ENCODE data around the gene SDR39U1.

Gene SDR39U1

GRCh38 chr14:24408764-24409163 lies 33.8 kb downstream of the SDR39U1 start:
- DNase-seq: no peak

- DNase-seq: no peak
Observed at GRCh38 chr14:24407608-24408325, 34.8 kb downstream of the SDR39U1 start.

GRCh38 chr14:24406416-24406815 lies 36.2 kb downstream of the SDR39U1 start:
- no peak for DNase-seq

GRCh38 chr14:24404814-24405213 lies 37.8 kb downstream of the SDR39U1 start:
- no peak for DNase-seq

- DNase-seq: no peak
Observed at GRCh38 chr14:24403294-24403998, 39.1 kb downstream of the SDR39U1 start.

GRCh38 chr14:24401810-24402702 lies 40.5 kb downstream of the SDR39U1 start:
- DNase-seq: no peak

GRCh38 chr14:24399999-24400718 lies 42.4 kb downstream of the SDR39U1 start:
- no peak for DNase-seq

GRCh38 chr14:24399447-24399822 lies 43.1 kb downstream of the SDR39U1 start:
- no peak for DNase-seq

GRCh38 chr14:24398653-24399446 lies 43.7 kb downstream of the SDR39U1 start, which contains the start of gene NYNRIN:
NYNRIN (plus strand) TSS chr14:24399003; CDS start chr14:24399247, 244 bp downstream.
- DNase-seq: peak; percentile 22

- DNase-seq: no peak
Observed at GRCh38 chr14:24398293-24398652, 44.3 kb downstream of the SDR39U1 start.

- no peak for DNase-seq
Observed at GRCh38 chr14:24397639-24398292, 44.8 kb downstream of the SDR39U1 start.

GRCh38 chr14:24395609-24396582 lies 46.7 kb downstream of the SDR39U1 start:
- DNase-seq: no peak

GRCh38 chr14:24394275-24394674 lies 48.3 kb downstream of the SDR39U1 start:
- DNase-seq: no peak

- peak; percentile 84 for DNase-seq
Observed at GRCh38 chr14:24392325-24393091, 50.1 kb downstream of the SDR39U1 start.

- DNase-seq: no peak
Observed at GRCh38 chr14:24390701-24391468, 51.7 kb downstream of the SDR39U1 start.

Measured in NCI-H510A treated with DMSO at 0.1 percent for 48 hours (cell line).